Glomerular visceral epithelial cell (primary cell): ENCODE data around the gene GLO1.

ENCODE experiments used
- DNase-seq: peaks from one replicate; pipeline ENCODE4 v3.0.0-alpha.2; 2016; ENCODE audit errors: extremely low spot score

Gene GLO1

DNA sequence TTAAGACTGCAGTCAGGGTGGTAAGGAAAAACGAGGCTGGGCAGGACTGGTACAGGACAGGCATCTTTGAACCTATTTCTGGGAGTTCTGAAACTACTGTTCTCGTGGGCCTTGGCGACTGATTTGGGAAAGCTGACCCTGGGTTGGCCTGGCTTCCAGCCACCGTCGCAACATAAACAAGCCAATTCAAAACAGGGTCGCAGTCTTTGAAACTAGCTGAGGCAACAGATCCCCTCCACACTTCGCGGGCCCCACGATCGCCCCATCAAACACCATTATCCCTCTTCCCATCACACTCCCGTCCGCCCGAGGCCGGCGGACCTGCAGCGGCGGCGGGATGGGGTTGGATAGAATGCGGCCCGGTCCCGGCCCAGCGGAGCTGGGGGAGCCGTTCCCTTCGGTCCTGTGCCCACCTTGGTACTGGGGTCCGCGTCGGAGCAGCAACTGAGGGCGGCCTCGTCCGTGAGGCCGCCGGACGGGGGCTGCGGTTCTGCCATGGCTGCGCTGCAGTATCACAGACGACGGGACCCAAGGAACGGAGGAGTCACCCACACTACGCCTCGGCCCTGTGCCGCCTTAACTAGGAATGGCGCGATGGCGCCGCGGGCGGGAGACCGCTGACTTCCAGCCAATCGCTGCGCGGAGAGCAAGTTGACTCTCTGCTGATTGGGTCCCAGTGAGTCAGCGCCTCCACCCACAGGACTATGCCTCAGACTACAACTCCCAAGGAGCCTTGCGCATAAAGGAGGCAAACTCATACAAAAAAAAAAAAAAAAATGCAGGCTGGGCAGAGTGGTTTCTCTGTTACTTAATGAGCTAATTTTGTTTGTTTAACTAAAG, at the start of gene GLO1:
TSS of gene GLO1 (minus strand) at position 588 of the 840 bp plus-strand sequence. CDS start at position 497, 91 bp downstream.
- peak; percentile 97 for DNase-seq

DNA sequence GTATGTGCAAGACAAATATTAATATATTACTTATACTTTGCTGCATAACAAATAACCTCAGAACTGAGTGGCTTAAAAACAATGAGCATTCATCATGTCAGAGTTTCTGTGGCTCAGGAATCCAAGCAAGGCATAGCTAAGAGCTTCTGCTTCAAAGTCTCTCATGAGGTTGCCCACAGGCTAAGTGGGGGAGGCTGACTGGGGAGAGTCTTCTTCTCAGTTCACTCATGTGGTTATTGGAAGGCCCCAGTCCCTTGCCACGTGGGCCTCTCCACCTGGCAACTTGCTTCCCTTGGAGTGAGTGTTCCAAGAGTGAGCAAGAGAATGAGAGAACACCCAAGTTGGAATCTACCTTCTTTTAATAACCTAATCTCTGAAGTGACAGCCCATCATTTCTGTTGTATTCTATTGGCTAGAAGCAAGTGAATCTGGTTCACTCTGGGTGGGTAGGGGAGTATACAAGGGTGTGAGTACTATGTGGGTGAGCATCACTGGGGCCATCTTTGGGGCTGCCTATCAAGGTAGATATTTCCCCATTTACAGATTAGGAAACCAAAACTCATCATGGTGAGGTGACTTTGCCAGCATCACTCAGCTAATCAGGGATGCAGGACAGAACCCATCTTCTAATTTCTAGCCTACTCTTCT, 48.1 kb upstream of the GLO1 start:
- DNase-seq = no peak

DNA sequence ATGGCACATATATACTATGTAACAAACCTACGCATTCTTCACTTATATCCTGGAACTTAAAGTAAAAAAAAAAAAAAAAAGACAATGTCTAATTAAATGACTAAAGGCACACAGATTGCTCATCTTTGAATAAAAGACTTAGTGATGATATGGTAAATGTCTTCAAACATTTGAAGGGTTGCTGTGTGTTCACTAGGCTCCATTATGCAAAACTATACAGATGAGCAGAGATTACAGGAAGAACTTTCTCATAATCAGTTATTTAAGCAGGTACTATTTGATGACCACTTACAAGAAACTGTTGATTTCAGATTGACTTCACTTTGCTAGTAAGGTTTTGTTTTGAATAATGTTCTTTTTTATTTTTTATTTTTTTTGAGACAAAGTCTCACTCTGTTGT, 46.5 kb upstream of the GLO1 start:
- DNase-seq = no peak

DNA sequence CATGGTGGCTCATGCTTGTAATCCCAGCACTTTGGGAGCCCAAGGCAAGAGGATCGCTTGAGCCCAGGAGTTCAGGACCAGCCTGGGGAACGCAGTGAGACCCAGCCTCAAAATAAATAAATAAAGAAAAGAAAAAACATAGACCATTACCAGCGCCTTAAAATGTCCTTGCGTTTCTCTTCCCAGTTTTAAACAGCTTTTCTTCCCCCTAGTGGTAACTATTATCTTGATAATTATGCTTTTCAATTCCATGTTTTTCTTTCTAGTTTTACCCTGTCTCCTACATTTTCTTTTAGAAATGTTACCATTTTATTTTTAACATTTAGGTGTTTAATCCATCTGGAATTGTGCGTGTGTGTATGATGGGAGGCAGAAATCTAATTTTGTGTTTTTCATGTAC, 36.6 kb upstream of the GLO1 start:
- no peak for DNase-seq

DNA sequence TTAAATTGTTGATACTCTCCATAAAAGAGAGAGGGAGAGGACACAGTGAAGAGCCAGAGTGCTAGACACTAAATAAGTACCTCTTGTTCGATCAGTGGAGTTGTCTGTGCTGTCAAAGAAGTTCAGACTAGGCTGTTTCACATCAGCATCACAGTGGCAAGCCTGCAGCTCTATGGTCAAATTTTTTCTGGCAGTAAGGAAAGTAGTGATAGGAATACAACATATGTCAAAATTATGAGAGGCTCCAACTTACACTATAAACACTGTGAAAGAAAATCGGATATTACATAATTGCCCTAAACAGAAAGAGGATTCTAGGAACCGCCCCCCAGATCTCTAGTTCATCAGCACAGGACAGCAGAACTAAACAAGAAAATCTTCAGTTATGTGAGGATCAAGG, 35.3 kb upstream of the GLO1 start:
- no peak for DNase-seq

DNA sequence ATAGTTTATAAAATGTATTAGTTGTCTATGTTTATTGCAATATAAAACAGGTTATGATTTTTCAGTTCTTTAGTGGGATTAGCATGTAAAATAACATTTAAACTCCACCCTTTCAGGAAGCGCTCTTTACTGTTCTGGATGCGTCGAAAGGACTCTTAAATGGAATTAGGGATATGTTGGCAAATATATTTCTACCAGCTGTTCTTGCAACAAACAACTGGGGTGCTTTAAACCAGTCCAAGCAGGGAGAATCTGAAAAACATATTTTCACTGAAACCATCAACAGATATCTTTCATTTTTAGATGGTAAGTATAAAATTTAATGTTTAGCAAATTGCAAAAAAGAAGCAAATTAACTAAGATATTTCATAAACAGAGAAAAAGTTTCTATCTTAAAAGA, 34.0 kb upstream of the GLO1 start:
- DNase-seq = no peak

DNA sequence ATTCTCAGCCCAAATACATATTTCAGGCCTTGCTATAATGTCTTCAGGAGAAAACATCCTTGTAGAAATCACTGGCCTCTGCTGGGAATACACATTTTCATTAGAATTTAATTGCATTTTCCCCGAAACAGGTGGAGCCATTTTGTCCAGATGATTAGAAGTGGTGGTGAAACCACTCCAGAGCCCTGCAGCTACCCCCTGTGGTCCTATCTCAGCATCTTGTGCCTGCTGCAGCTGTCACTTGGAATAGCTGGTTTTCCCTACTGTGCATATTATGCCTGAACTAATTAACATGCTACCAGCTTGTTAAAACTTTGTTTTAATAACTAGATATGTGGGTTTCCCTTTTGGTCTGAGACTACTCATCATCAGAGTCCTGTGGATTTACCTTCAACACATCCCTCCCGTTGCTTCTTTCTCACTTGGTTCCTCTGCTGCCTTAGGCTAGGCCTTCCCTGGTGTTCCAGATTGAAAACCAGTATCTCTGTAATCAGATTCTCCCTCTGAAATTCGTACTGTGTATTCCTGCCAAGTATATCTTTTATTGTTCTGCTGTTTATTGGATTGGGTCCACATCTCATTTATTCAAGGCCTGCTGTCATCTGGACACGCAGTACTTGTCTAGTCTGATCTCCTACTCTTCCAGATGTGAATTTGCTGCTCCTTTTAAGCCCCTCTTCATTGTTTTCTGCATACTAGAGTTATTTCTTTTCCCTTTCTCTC, 27.4 kb upstream of the GLO1 start:
- no peak for DNase-seq

DNA sequence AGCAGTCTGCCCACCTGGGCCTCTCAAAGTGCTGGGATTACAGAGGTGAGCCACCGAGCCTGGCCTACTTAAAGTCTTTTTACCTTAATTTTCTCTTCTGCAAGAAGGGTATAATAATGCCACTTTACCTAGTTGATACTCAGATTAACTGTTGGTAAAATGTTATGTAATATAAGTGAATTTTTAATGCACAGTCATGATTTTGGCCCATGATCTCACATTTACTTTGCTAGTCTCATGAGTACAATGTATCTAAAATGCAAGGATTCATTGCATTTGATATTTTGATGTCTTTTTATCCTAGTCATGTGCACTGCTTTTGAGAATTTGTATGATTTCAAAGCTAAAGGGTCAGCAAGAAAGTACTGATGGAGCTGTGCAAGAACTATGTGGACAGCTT, 25.3 kb upstream of the GLO1 start:
- DNase-seq = no peak

DNA sequence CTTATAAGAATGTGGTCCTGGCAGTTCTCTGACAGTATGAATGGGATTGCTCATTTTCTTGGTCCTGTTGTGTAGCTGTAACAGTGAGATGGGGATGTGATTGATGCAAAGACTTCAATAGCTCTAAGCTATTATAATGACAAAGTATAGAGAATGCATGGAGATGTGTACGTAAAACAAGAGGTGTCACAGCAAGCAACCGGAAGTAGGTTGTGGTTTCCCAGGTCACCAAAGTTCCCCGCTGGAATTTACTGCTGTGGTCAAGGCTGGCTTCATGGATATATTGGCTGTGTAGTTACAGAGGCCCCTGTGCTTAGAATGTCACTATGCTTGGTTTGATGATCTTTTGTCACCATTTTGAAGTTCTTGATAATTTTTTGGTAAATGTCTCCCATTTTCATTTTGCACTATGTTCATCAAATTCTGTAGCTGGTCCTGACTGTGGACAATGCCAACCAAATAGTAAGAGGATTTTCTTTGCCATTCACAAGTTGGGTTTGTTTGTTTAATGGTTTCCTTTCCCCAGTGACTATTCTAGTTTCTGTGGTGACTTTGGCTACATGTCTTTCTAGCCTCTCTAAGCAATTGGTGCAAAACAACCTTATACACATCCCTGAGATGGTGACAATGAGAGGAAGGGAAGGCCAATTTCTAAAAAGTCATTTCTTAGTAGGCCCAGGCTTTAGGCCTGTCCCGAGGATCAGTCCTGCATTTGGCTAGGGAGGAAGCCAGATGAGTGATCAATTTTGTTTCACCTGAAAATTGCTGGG, 22.7 kb upstream of the GLO1 start:
- DNase-seq = peak; percentile 38

DNA sequence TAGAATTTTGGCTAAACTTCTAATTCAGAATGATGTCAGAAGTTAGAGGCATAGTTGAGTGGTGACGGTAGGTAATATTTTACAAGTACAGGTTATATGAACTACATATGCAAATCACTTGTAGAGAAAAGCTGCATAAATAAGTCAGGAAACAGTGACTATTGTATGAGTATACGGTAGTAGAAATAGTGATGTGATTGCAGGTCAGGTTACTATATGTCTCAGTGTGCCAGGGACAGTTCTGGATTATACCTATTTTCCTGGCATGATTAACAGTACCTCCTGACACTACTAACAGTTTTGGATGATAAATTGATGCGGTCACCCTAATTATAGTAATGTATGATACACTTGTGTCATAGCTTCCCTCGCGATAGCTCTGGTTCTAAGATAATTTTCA, 21.4 kb upstream of the GLO1 start:
- DNase-seq = no peak

DNA sequence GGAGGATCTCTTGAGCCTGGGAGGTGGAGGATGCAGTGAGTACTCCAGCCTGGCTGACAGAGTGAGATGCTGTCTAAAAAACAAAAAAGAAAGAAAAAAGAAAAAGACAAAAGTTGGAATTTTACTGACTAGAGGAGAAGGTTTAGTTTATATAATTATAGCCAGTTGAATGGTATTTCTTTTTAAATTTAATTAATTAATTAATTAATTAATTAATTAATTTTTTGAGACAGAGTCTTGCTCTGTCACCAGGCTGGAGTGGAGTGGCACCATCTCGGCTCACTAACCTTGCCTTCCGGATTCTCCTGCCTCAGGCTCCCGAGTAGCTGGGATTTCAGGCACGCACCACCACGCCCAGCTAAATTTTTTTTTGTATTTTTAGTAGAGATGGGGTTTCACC, 20.8 kb upstream of the GLO1 start:
- no peak for DNase-seq

DNA sequence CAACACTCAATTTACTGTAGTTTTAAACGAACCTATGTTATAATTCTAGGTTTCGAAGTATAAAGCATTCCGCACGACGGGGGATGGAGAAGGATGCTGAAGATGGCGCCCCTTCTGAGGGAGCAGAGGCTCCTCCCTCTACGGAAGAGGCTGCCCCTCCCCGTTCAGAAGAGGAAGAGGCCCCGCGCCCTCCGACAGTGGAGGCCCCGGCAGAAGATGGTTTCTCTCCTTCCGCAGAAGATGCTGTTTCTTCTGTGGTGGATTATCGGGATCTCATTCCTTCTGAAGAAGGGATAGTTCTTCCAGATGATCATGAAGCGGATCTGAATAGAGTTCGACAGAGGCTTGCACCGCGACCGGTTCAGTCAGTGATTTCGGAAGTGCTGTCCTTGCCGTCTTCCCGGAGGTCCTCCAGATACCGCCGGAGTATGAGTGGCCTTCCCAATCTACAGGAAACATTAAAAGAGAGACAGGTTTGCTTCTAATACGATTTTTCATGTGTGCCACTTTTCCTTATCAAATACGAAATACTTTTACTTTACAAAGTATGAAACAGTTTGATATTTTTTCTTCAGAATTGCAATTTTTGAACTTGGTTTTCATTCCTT, 19.9 kb upstream of the GLO1 start:
- no peak for DNase-seq

DNA sequence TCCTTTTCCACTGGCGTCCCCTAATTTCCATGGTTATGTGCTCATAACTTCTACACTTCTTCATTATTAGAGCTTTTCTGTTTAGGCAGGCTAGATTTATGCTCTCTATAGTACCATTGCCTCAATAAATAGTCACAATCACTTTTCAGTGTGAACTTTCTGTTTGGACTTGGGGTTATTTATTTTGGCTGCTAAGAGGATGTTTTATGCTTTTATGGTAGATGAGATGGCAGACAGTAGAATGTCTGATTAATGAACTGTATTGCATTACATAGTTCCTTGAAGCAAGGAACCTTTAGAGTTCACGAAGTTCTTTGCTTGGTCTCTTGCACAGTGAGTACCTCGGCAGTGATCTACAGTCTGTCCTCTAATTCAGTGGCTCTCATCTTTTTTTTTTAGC, 19.1 kb upstream of the GLO1 start:
- no peak for DNase-seq

DNA sequence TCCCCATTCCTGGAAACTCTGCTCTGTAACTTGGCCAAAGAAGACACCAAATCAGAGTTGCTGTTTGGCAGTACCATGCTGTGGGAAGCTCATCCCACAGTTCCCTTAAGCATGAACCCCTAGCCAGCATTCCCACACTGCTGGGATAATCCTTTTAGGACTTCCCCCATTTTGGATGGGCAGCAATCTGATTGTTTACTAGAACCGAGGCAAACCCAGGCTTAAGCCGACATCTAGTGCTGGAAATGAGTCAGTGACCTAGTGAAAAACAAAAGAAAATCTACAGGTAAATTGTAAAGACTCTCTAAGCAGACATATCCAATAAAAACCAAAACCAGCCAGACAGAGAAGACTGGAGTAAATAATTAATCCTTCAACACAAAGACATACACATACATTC, 17.4 kb upstream of the GLO1 start:
- DNase-seq = no peak

DNA sequence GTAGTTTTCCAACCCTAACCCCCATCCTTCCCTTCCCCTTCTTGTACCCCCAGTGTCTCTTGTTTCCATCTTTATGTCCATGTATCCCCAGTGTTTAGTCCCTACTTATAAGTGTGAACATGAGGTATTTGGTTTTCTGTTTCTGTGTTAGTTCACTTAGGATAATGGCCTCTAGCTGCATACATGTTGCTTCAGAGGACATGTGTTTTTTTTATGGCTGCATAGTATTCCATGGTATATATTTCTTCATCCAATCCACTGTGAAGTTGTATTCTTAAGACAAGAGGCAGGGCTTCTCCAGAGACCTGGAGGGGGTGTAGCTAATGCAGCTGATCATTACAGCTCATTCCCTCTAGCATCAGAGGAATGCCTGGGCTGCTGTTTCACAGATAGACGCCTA, 16.4 kb upstream of the GLO1 start:
- DNase-seq = no peak

DNA sequence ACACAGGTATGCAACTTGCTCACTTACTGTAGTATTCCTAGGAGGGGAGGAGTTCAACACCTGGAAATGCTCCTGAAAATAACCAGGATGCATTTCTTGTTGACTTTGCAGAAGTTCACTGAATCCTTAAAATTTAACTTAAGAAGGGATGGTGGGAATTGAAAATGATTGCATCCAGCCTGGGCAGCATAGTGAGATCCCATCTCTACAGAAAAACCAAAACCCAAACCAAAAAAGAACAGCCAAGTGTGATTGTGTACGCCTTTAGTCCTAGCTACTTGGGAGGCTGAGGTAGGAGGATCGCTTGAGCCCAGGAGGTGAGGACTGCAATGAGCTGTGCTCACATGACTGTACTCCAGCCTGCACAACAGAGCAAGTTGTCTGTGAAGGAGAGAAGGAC, 13.9 kb upstream of the GLO1 start:
- DNase-seq = no peak

DNA sequence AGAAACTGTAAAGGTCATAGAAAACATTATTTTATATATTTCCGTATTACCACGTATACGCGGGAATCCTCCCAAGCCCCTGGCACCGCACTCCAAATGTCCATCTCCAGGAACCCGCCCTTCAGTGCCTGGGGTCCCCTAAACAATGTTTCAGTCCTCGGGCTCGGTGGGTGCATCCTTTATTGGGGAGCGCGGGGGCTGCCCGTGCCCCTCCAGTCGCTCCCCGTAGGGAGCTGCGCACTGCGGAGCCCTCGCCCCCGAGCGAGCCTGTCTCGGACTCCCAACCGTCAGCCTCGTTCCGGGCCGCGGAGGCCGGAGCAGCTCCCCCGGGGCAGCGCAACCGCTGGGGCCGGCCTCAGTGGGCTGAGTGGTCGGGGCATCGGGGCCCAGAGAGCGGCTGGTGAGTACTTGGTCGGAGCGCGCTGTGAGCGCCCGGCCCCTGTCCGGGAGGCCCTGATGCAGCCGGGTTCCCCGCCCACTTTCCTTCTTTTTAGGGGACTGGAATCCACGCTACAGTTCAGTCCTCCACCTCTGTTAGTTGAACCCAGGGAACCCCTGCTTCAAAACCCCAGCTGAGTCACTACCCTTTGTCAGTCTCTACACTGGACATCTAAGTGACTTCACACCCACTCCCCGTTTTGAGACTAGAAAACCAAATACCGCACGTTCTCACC, 12.2 kb upstream of the GLO1 start, which contains the start of gene DNAH8:
TSS of gene DNAH8 (plus strand) at position 296 of the 674 bp plus-strand sequence. CDS start 7,499 bp downstream, outside the sequence.
- no peak for DNase-seq

DNA sequence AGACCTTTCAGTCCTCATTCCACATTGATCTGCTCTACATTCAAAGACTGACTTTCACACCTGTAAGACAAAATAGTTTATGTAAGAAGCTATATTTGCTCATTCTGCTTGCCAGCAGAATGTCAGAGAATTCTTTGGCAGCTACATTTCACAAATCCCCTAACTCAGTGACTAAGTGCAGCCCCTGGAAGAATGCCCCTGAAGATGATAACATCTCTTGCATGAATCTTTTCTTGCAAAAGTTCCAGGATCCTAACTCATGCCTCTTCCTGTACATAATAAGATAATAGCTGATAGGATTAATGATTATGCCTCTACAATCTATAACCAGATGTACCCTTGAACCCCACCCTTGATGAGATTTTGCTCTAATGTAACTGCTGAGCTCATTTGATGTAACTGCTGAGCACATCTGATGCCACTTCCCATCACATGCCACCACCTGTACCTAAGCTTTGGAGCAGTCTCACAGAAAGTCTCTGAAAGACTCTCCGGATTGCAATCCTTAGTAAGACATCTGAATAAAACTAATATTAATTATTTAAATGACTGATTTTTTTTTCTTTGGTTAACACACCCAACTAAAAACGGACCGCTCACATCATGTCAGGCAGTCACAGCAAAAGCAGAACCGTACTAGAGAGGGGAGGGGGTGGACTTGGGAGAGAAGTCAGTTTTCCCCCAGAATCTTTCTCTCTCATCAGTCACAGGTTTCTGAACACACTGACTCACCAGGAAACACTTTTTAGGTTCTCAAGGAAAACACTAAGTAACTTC, 11.5 kb upstream of the GLO1 start:
- no peak for DNase-seq

DNA sequence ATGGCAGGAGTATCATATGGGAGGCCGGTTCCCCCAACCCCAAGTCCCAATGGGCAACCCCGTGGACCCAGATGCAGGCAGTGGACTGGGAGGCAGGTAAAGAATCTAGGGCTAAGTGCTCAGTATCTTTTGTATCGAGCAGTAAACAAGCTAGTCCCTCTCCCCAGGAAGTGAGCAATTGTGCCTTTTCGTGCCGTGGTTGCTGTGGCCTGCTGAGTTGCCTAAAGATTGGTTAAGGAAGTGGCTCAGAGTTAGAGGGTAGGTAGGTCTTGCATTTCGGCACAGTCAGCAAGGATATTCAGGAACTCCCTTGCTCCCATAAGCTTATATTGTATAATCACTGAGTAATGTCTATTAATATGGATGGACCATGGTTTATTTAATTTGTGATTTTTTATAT, 10.9 kb upstream of the GLO1 start:
- DNase-seq = no peak

DNA sequence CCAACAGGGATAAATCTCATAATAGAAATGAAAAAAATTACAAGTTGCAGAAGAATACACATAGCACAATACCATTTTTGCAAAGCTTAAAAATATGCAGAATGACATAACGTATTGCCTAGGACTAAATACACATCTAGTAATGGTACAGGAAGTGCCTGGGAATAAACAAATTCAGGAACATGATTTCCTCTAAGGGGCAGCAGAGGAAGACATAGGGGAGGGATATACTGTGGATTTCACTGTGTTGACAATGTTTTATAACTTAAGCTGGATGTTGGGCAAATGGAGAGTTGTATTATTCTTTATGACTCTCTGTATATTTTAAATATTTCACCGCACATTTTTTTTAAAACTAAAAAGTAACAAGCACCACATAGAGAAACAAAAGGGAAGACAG, 5.6 kb upstream of the GLO1 start:
- DNase-seq = no peak
